Fibroblast of peridontal ligament (primary cell): ENCODE results near the gene MYBPH.

Experiments used
- DNase-seq: peaks from one replicate; pipeline ENCODE4 v3.0.0-alpha.2; 2010; ENCODE audit errors: extremely low read depth

Gene MYBPH

DNA sequence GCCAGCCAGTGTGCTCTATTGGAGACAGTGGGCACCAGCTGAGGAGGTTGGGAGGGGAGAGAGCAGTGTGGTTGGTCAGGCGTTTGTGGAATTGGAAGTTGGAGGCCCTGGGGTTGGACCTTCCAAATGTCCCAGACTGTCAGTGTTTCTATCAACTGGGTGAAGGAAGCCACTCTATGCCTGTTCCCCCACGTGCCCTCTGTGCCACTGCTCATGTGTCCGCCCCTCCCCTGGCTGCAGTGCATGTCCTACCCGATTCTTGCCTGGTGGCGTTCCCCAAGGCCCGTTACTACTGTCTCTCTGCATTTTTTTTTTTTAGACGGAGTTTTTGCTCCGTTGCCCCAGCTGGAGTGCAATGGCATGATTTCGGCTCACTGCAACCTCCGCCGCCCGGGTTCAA is 27.0 kb downstream of the MYBPH start:
- DNase-seq = no peak

DNA sequence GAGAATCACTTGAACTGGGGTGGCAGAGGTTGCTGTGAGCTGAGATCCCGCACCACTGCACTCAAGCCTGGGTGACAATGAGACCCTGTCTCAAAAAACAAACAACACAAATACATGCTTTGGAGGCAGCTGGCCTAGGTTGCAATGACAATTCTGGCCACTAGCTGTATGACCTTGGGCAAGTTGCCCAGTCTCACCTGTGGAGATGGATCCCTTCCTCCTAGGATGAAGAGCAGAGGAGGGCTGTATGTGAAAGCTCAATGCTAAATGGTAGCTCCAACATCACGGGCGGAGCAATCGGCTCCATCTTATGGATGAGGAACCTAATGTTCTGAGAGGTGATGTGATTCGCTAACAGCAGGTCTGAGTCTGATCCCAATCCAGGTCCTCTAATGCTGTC is 27.5 kb downstream of the MYBPH start:
- no peak for DNase-seq

DNA sequence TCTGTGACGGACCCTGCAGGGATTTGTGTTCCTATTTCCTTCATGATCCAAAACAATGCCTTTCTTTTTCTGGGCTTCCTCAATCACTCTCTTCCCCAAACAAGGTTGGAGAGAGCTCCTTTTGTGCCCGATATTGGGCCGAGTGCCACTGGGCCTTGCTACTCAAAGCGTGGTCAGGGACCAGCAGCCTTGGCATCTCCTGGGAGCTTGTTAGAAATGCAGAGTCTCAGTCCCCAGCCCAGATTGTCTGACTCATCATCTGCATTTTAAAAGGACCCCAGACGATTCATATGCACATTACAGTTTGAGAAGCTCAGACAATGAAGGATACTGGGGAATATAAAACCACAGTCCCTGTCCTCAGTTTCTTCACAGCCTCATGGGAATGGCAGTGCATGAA is 28.2 kb downstream of the MYBPH start:
- no peak for DNase-seq

DNA sequence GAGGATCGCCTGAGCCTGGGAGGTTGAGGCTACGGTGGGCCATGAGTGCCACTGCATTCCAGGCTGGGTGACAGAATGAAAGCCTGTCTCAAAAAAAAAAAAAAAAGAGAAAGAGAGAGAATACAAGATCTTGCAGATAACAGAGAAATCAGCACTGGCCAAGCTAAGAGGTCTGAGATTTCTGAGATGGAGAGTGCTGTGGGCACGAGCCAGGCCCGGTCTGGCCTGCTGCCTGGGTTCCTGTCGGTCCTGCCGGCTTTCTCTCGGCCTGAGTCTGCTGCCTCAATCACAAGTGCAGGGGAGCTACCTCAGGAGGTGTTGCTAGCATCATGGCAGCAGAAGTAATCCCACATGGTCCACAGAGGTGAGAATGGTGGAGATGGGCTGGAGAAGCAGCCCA is 29.1 kb downstream of the MYBPH start:
- no peak for DNase-seq

GRCh38 chr1:203146042-203146369 is 29.6 kb downstream of the MYBPH start:
- DNase-seq = no peak

DNA sequence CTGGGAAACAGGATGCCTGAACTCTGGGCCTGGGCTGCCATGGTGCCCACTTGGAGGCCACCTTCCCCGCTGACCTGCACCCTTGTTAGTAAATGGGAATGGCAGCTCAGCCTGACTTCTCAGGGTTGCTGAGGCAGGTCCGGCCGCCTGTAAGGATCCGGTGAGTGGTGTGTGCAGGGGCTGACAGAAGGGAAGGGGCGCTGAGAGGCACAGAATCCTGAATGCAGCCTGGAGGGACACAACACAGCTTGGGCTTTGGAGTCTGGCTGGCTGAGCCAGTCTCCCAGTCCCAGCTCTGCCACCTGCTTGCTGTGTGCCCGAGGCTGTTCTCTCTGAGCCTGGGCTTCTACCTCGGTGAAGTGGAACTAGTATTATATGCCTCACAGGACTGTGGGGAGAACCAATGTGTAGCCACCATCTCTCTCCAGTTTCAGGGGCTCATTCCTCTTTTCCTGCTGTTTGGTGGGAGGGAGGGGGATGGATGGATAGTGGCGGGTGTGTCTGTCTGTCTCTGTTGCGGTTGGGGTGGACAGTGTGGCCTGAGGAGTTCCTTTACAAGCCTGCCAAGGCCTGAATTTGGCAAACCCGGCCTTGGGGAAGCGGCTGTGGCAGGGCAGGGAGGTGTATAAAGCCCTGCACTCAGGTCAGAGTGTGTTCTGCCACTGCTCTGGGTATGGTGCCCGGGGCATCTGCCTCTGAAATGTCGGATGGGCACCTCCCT is 30.1 kb downstream of the MYBPH start:
- DNase-seq = no peak

DNA sequence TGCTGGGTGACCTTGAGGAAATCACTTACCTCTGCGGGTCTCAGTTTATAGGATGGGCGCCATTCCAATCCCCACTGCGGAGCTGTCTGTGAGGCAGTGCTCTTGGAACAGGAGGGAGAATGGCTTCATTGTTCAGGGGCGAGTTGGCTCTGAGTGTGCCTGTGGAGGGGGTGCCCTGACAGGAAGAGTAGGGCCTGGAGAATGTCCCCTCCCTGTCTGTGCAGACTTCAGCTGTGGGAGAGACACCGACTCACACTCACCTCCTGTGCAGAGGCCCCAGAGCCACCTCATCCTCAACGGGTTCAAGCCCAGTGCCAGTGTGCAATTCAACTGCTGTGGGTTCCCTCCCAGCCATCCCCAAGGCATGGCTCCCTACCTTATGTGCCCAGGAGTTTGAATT is 31.0 kb downstream of the MYBPH start:
- no peak for DNase-seq

- DNase-seq = no peak
Observed at GRCh38 chr1:203143641-203144040, 32.0 kb downstream of the MYBPH start.

- no peak for DNase-seq
Observed at GRCh38 chr1:203142684-203143408, 32.8 kb downstream of the MYBPH start.

- no peak for DNase-seq
Observed at GRCh38 chr1:203142124-203142523, 33.5 kb downstream of the MYBPH start.

GRCh38 chr1:203140743-203141520 is 34.7 kb downstream of the MYBPH start:
- no peak for DNase-seq

- no peak for DNase-seq
Observed at GRCh38 chr1:203139976-203140475, 35.6 kb downstream of the MYBPH start.

DNA sequence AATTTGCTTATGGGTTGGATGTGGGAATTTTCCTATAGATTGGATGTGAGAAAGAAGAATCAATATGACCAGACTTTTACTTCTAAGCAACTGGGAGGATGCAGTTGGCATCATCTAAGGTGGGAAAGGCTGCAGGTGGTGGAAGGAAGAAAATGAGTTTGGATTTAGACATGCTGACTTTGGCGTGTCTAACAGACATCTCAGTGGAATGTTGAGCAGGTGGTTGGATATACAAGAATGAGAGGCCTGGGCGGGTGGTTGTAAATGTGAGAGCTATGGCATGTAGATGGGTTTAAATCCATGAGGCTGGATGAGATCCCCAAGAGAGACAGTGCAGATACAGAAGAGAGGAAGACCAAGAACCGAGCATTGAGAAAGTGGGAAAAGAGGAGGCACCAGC is 37.6 kb downstream of the MYBPH start:
- no peak for DNase-seq

GRCh38 chr1:203137324-203137723 is 38.3 kb downstream of the MYBPH start:
- DNase-seq = no peak

DNA sequence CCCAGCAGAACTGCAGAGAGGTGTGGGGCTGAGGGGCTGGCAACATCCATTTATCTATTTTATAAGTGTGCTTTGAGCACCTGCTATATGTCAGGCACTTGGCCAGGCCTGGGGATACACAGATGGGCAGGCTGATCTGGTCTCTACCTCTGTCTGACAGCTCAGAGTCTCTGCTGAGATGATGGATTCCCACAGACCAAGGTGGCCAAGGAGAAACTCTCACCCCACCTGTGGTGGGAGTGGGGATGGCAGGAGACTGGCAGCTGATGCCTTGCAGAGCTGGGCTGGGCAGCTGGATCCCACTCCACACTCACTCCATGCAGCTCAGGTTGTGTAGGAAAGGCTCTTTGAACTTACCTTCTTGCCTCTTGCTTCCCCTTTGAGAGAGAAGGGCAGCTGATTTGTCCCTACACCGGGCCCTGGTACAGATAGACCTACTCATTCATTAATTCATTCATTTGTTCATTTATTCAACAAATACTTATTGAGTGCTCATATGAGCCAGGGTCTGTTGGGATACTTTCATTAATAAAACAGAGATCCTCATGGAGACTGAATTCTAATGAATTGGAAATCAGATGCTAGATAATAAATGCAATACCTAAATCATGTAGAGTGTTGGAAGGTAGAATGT is 39.1 kb downstream of the MYBPH start:
- no peak for DNase-seq

DNA sequence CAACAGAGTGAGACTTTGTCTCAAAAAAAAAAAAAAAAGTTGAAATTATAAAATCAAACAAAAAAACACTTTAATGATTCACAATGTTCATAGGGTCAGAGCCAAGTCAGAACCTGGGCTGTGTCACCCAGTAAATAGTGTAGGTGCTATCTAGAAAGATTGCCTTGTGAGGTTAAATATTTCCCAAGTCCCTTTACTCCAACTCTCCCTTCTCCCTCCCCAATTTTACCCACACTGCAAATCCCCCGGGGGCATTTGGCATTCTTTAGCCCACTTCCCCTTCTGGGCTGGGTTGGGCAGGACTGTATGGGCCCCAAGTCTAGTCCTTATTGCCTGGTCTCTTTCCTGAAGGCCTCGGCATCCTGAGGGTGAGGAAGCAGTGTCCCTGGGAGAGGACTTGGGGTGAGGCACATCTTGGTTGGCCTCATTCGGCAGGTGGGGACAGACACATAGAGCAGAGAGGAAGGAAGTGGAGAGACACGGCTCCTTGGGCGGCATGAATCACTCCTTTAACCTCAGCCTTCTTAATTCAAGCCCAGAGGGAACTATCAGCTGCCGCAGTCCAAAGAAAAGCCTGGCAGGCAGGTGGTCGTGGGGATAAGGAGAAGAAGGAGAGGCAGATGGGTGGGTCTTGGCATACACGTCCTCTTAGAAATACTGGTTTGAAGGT is 39.9 kb downstream of the MYBPH start:
- DNase-seq = no peak

- DNase-seq = no peak
Observed at GRCh38 chr1:203133970-203134725, 41.5 kb downstream of the MYBPH start.

DNA sequence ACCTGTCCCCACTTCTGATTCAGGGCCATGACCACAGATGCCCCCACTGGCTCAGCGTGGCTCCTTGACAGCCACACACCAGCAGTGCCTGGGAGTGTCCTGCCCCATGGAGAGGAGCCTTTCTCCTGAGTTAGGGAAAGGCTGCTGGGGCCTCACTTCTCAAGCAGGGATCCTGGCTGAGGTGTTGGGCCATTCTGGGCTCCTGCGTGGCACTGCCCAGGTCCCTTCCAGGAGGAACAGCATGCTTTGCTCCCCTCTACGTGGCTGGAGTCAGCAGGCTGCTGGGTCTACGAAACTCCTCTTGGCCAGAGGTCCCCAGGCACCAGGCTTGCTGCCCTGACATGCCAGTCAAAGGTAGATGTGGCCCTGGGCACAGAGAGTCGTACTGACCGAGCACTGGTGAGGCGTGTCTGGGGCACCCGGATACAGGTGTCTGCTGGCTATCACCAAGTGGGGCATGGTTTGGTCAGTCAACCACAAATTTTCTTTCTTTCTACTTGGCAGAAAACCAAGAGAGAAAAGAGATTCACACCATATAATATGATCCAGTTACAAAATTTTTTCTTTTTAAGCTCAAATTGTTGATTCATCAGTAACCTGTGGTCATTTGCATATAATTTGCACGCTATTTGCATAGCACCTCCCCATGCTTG is 44.0 kb downstream of the MYBPH start:
- DNase-seq = no peak

DNA sequence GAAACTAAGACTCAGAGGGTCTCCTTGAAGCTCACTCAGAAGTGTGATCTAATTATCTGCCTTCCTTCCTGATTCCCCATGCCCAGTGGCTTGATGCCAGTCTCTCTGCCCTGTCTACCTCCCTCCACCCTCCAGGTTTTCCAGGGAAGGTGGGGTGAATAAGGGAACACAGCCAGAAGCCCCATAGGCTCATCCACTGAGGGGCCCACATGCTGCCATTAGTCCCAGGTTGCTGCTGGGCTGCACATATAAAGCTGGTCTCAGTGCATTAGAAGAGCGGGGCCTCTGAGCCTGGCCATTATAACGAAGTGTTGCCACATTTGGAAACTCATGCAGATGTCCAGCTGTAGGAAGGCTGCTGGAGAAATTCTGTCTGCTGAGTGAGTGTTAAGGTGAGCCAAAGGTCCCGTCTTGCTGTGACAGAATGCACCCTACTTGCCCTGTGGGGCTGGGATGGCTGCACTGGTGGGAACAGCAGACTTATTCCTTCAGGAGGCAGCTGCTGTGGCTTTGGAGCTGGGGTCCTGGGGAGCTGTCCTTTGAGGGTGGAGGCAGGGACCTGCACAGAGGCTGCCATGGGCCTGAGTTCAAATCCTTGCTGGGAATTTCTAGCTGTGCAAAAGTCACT is 45.2 kb downstream of the MYBPH start:
- no peak for DNase-seq
